Muscle layer of colon (tissue), 2 donors: ENCODE measurements around the gene NTN3.

ENCODE experiments used
- H3K27ac ChIP-seq: one replicate; pipeline ENCODE4 v1.7.0; 2013; ENCODE audit warnings: low read depth, mild to moderate bottlenecking, low read length, moderate library complexity
- H3K27me3 ChIP-seq, 2 donors: one replicate each; pipeline ENCODE4 v1.7.0; 2013; ENCODE audit warnings: low read length in 2 of 2, mild to moderate bottlenecking in 2 of 2; ENCODE audit not compliant: insufficient read depth in 2 of 2, control insufficient read depth in 1 of 2
- H3K36me3 ChIP-seq: one replicate; pipeline ENCODE4 v1.7.0; 2013; ENCODE audit warnings: mild to moderate bottlenecking, low read length; ENCODE audit not compliant: insufficient read depth
- H3K4me1 ChIP-seq: one replicate; pipeline ENCODE4 v1.7.0; 2013; ENCODE audit warnings: mild to moderate bottlenecking, low read length; ENCODE audit not compliant: insufficient read depth
- H3K4me3 ChIP-seq, 2 donors: one replicate each; pipeline ENCODE4 v1.7.0; 2013; ENCODE audit warnings: low read length in 2 of 2, low read depth in 1 of 2, mild to moderate bottlenecking in 1 of 2, moderate library complexity in 1 of 2
- H3K9ac ChIP-seq: one replicate; pipeline ENCODE4 v1.7.0; 2013; ENCODE audit warnings: low read length
- H3K9me3 ChIP-seq: one replicate; pipeline ENCODE4 v1.7.0; 2013; ENCODE audit warnings: mild to moderate bottlenecking, low read length
- donor health status: abdominal sarcoma.
- donor health status: Adenocarcinoma of cecum.

NTN3 gene

DNA sequence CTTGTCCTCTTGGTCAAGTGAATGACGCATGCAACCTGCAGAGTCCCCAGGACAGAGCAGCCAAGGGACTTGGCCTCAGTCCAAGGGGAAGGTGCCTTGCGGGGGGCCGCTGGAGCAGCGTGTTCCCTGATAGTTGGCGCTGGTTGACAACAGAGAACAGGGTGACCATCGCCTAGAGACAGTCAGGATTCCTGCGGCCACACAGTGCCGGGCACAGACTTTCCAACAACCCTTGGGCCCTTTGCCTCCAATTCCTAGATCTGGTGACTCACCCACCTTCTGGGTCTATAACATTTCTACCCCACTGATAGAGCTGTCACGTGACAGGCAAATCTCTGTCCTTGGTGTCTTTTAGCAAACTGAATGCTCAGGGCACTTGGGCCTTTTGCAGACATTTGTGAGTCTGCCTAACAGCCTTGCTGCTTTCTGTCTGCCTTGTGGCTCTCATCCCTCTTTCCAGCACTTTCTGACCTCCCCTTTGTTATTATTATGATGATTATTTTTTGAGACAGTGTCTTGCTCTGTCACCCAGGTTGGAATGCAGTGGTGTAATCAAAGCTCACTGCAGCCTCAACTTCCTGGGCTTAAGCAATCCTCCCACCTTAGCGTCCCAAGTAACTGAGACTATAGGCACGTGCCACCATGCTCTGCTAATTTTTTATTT, 23.0 kb upstream of the NTN3 start:
- Histone ChIP-seq H3K9ac (no peak overlapping the region), H3K4me3 (no peak overlapping the region), H3K27me3 (no peaks in the 10 kb centered on the region), H3K27ac (no peak overlapping the region), H3K4me1 (no peaks in the 10 kb centered on the region), H3K9me3 (no peaks in the 10 kb centered on the region), H3K36me3 (no peaks in the 10 kb centered on the region)

DNA sequence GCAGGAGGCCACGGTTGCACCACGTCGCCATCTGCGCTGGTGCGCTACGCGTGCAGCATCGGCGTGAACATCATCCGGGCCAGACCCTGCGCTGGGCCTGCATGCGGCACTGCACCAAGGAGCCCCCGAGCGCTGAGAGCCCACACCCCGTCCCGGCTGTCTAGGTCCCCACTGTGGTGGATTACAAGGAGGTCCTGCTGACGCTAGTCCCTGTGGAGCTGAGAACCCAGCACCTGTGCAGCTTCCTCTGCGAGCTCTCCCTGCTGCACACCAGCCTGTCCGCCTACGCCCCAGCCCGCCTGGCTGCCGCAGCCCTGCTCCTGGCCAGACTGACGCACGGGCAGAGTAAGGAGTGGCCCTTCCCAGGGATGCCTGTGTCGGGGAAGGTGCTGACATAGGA, 22.0 kb upstream of the NTN3 start:
- Histone ChIP-seq H3K27ac (no peak overlapping the region), H3K27me3 (no peaks in the 10 kb centered on the region), H3K4me3 (no peak overlapping the region), H3K36me3 (no peaks in the 10 kb centered on the region), H3K9ac (no peak overlapping the region), H3K9me3 (no peaks in the 10 kb centered on the region), H3K4me1 (no peaks in the 10 kb centered on the region)

- Histone ChIP-seq H3K36me3 (no peaks in the 10 kb centered on the region), H3K27ac (no peak overlapping the region)
These were observed 20.6 kb upstream of the NTN3 start for GRCh38 chr16:2450535-2450934.

GRCh38 chr16:2450975-2451381, 20.1 kb upstream of the NTN3 start:
- no peak overlapping the region for H3K4me3 ChIP-seq
- H3K27me3 ChIP-seq = no peaks in the 10 kb centered on the region
- no peak overlapping the region for H3K9ac ChIP-seq
- no peaks in the 10 kb centered on the region for H3K9me3 ChIP-seq
- H3K27ac ChIP-seq = no peak overlapping the region
- H3K36me3 ChIP-seq = no peaks in the 10 kb centered on the region
- no peaks in the 10 kb centered on the region for H3K4me1 ChIP-seq

More at GRCh38 chr16:2450535-2450934, 20.6 kb upstream of the NTN3 start:
- Histone ChIP-seq H3K9ac (no peak overlapping the region), H3K4me1 (no peaks in the 10 kb centered on the region), H3K27me3 (no peaks in the 10 kb centered on the region), H3K4me3 (no peak overlapping the region), H3K9me3 (no peaks in the 10 kb centered on the region)

DNA sequence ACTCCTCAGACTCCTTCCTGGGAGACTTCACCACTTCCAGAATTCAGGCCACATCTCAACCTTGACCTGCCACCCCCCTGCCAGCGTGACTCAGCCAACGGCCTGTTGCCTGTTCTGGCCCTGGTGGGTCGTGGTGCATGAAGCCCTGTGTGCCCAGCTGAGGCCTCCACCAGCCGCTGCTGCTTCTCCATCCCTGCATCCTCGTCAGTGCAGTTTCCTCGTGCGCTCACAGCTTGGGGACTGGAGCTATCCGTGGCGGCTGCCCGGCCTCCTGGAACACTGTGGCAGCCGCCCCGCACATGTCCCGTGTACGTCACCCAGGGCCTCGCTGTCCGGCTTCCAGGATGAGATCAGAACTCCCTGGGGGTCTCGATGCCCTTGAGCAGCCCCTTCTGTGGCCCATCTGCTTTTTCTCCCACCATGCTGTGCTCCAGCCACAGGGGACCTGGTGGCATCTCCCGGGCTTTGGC, 19.2 kb upstream of the NTN3 start:
- Histone ChIP-seq H3K9ac (no peak overlapping the region), H3K27me3 (no peaks in the 10 kb centered on the region), H3K36me3 (no peaks in the 10 kb centered on the region), H3K4me1 (no peaks in the 10 kb centered on the region), H3K27ac (no peak overlapping the region), H3K4me3 (no peak overlapping the region), H3K9me3 (no peaks in the 10 kb centered on the region)

DNA sequence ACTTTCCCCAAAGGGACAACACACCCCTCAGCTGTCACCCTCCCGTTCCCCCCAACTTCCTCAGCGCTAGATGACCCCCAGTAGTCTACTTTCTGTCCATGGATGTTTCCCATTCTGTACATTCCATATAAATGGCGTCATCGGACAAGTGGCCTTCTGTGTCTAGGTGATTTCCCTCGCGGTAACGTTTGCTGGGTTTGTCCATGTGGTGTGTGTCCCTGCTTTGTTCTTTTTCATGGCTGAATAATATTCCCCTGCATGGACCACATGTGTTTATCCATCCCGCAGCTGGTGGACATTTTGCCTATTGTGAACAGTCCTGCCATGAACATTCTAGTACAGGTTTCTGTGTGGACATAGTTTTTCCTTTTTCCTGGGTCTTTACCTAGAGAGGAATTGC, 18.4 kb upstream of the NTN3 start:
- Histone ChIP-seq H3K36me3 (no peaks in the 10 kb centered on the region), H3K9ac (no peak overlapping the region), H3K4me3 (no peak overlapping the region), H3K4me1 (no peaks in the 10 kb centered on the region), H3K27ac (no peak overlapping the region), H3K9me3 (no peaks in the 10 kb centered on the region), H3K27me3 (no peaks in the 10 kb centered on the region)

DNA sequence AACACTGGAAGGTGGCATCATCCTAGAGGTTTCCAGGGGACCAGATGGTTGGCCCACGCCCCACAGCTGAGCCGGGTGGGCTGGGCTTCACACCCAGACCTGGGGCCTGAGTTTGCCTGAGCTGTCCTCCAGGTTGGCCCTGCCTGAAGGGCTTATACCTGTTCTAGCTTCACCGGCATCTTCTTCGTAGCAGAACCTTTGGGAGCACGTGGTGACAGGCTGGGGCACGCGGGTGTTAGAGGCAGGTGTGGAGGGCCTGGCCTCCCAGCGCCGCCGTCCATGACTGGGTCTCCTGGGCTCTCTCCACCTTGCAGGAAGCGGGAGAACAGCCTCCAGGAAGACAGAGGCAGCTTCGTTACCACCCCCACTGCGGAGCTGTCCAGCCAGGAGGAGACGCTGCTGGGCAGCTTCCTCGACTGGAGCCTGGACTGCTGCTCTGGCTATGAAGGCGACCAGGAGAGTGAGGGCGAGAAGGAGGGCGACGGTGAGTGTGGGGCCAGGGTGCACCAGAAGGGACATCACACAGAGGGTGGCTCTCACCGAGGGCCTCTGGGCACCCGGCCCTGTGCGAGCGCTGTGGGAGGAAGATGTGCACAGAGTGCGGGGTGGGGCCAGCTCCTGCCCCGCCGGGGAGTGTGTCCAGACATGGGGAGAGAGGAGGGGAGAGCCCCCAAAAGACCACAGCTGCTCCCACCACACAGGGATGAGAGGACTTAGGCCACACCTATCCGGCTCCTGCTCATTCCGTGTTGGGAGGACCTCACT, 15.8 kb upstream of the NTN3 start:
- H3K27me3 ChIP-seq = no peaks in the 10 kb centered on the region
- H3K4me1 ChIP-seq = peaks cover 9% of the 10 kb centered on the region
- no peak overlapping the region for H3K27ac ChIP-seq
- H3K4me3 ChIP-seq = no peak overlapping the region
- no peaks in the 10 kb centered on the region for H3K36me3 ChIP-seq
- H3K9ac ChIP-seq = no peak overlapping the region
- no peaks in the 10 kb centered on the region for H3K9me3 ChIP-seq

DNA sequence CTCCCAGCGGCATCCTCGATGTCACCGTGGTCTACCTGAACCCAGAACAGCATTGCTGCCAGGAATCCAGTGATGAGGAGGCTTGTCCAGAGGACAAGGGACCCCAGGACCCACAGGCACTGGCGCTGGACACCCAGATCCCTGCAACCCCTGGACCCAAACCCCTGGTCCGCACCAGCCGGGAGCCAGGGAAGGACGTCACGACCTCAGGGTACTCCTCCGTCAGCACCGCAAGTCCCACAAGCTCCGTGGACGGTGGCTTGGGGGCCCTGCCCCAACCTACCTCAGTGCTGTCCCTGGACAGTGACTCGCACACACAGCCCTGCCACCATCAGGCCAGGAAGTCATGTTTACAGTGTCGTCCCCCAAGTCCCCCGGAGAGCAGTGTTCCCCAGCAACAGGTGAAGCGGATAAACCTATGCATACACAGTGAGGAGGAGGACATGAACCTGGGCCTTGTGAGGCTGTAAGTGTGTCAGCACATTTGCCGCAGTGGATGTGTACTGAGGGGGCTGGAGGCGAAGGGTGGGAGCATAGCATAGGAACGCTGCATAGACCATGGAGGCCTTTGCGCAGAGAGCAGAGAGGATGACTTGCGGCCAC, 14.4 kb upstream of the NTN3 start:
- Histone ChIP-seq H3K36me3 (no peaks in the 10 kb centered on the region), H3K4me3 (no peak overlapping the region), H3K4me1 (peaks cover 13% of the 10 kb centered on the region), H3K27me3 (no peaks in the 10 kb centered on the region), H3K9ac (no peak overlapping the region), H3K9me3 (no peaks in the 10 kb centered on the region), H3K27ac (no peak overlapping the region)

DNA sequence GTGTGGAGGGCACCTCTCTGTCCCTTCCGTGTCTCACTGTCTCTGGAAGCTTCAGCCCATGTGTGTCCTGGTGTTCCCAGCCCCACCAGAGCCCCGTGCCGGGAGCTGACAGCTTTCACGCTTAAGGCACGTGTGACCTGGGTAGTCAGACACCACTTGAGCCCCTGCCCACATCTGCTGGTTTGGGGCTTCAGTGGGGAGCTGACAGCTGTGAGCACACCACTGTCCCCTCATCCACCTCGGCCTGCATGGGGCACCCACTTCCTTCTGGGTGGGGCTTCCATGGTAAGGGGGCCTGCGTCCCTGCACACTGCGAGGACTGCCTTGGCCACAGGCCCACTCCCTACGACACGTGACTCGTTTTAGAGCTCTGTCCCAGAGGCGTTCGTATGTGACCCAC, 13.8 kb upstream of the NTN3 start:
- H3K36me3 ChIP-seq = no peaks in the 10 kb centered on the region
- no peak overlapping the region for H3K4me3 ChIP-seq
- no peaks in the 10 kb centered on the region for H3K9me3 ChIP-seq
- peaks cover 13% of the 10 kb centered on the region for H3K4me1 ChIP-seq
- H3K27me3 ChIP-seq = no peaks in the 10 kb centered on the region
- no peak overlapping the region for H3K27ac ChIP-seq
- no peak overlapping the region for H3K9ac ChIP-seq

DNA sequence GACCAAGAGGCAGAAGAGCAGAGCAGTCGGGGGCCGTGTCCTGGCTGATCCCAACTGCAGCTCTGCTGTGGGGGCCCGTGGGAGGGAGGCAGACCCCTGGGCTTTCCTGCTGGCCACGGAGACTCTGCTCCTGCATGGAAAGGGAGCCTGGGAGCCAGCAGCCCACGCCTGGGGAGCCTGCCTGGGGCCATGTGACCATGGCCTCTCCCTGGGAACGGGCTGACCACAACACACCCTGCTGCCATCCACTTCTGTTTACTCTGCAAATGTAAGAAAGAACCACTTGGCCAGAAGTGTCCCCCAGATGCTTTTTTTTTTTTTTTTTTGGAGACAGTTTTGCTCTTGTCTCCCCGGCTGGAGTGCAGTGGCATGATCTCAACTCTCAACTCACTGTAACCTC, 13.2 kb upstream of the NTN3 start:
- Histone ChIP-seq H3K9me3 (no peaks in the 10 kb centered on the region), H3K9ac (no peak overlapping the region), H3K4me3 (no peak overlapping the region), H3K36me3 (no peaks in the 10 kb centered on the region), H3K4me1 (peaks cover 13% of the 10 kb centered on the region), H3K27ac (no peak overlapping the region), H3K27me3 (no peaks in the 10 kb centered on the region)

DNA sequence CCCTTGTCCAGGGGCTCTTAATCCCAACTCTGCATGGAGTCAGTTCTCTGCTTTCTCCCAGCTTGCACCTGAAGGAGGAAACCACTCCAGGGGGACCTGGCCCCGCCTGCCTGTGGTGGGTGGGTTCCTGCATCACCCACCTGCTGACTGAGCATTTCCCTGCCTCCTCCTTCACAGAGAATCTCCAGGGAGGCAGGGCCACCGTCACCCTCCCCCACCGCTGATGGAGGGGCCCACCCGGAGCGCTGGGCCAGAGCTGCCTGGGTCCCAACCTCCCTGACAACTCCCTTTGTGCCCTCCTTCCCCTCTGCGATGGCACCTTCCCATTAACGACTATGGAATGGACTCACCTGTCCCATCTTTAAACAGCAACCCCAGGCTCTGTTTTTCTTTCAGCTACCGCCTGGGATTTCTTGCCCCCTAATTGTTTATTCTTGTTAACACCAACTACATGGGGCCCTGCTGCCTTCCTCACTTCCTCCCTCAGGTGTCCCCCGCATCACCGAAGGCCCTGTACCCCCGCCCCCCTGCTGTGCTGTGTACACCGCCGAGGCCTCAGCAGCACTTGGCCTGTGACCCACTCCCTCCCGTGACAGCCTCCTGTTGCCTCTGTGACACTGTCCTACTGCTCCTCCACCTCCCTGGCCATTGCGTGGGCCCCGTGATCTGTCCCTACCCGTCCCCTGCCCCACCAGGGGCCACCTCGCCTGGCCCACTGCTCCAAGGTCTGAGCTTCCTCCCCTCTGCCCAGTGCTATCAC, 12.0 kb upstream of the NTN3 start:
- Histone ChIP-seq H3K27ac (no peak overlapping the region), H3K4me3 (peak overlapping the region; percentile 85 to 88), H3K4me1 (peaks cover 13% of the 10 kb centered on the region), H3K9me3 (no peaks in the 10 kb centered on the region), H3K36me3 (no peaks in the 10 kb centered on the region), H3K9ac (no peak overlapping the region), H3K27me3 (no peaks in the 10 kb centered on the region)
